K562 (cell line): ENCODE data around the gene ABCA7. TPM values are rescaled to one million over a fixed set of nuclear protein-coding genes. Genes with fewer than 3 reads are reported as not detected.

ENCODE experiments used
- ARID1B ChIP-seq: fragments of 450-650 bp; IDR thresholded peaks from 2 replicates; pipeline ENCODE4 v1.6.1; 2016; ENCODE audit warnings: antibody characterized with exemption, mild to moderate bottlenecking, inconsistent platforms
- ATF1 ChIP-seq, 2 experiments: fragments of 450-650 bp in 1 of 2; IDR thresholded peaks; 2 replicates each; pipeline ENCODE4 v1.6.1; 2016; ENCODE audit warnings: missing compliant biosample characterization in 1 of 2, missing genetic modification characterization in 1 of 2
- CBFA2T2 ChIP-seq: fragments of 450-650 bp; conservative IDR thresholded peaks from 2 replicates; pipeline ENCODE4 v1.6.1; 2017; ENCODE audit warnings: mild to moderate bottlenecking
- CBX2 ChIP-seq: fragments of 200-600 bp; sonication (generic); IDR thresholded peaks from one replicate; pipeline ENCODE4 v1.6.1; 2012; ENCODE audit warnings: mild to moderate bottlenecking, low read length, inconsistent platforms; ENCODE audit not compliant: insufficient read depth, poor library complexity, severe bottlenecking
- CXXC5 ChIP-seq: fragments of 250-450 bp; sonication (Bioruptor Pico); IDR thresholded peaks from 2 replicates; pipeline ENCODE4 v1.8.0; 2022; ENCODE audit warnings: inconsistent platforms, mild to moderate bottlenecking, moderate library complexity
- FOXK1 ChIP-seq: sonication (generic); formaldehyde crosslinking; IDR thresholded peaks from 2 replicates; pipeline ENCODE4 v1.8.0; 2022; ENCODE audit warnings: missing genetic modification reagents, mild to moderate bottlenecking, borderline replicate concordance
- HDAC1 ChIP-seq, 2 experiments: fragments of 450-650 bp; IDR thresholded peaks; 2 replicates each; pipeline ENCODE4 v1.6.1; 2016 to 2017; ENCODE audit warnings: inconsistent platforms in 1 of 2, mild to moderate bottlenecking in 1 of 2, moderate library complexity in 1 of 2
- MAZ ChIP-seq, 2 experiments: fragments of 450-650 bp in 1 of 2; sonication (generic) in 1 of 2; formaldehyde crosslinking; IDR thresholded peaks in 1 of 2; conservative IDR thresholded peaks in 1 of 2; 2 replicates each; pipeline versions ENCODE4 v1.4.0 to v1.5.0; 2020; ENCODE audit warnings: mild to moderate bottlenecking in 1 of 2, missing genetic modification reagents in 1 of 2
- MYC ChIP-seq, 2 experiments: fragments of 250-450 bp in 1 of 2; sonication (Bioruptor Pico) in 1 of 2; IDR thresholded peaks; 2 replicates each; pipeline versions ENCODE4 v1.5.1 to v1.6.1; 2012 to 2021; ENCODE audit warnings: low read depth in 2 of 2, borderline replicate concordance in 1 of 2, improper control_type of control experiment in 1 of 2, low read length in 1 of 2, mild to moderate bottlenecking in 1 of 2, moderate library complexity in 1 of 2
- PCBP1 ChIP-seq: fragments of 200-400 bp; formaldehyde crosslinking; IDR thresholded peaks from 2 replicates; pipeline ENCODE4 v1.6.1; 2018; ENCODE audit warnings: mild to moderate bottlenecking, low read depth, low read length; ENCODE audit not compliant: poor library complexity, severe bottlenecking
- PRPF4 ChIP-seq: fragments of 200-400 bp; formaldehyde crosslinking; IDR thresholded peaks from one replicate; pipeline ENCODE4 v1.6.1; 2017; ENCODE audit warnings: low read length, low read depth, mild to moderate bottlenecking; ENCODE audit not compliant: insufficient read depth, poor library complexity, severe bottlenecking
- RAD21 ChIP-seq, 2 experiments: fragments of 250-450 bp in 1 of 2; fragments of 450-650 bp in 1 of 2; sonication (Bioruptor Pico) in 1 of 2; formaldehyde crosslinking in 1 of 2; IDR thresholded peaks in 1 of 2; conservative IDR thresholded peaks in 1 of 2; 2 replicates each; pipeline versions ENCODE4 v1.4.0 to v1.8.0; 2020 to 2022; ENCODE audit warnings: mild to moderate bottlenecking in 2 of 2, moderate library complexity in 1 of 2
- RBFOX2 ChIP-seq: fragments of 200-400 bp; formaldehyde crosslinking; IDR thresholded peaks from 2 replicates; pipeline ENCODE4 v1.6.1; 2017; ENCODE audit warnings: low read depth, mild to moderate bottlenecking, low read length, moderate library complexity
- TCF3 ChIP-seq: sonication (generic); formaldehyde crosslinking; IDR thresholded peaks from 2 replicates; pipeline ENCODE4 v1.4.0; 2020; ENCODE audit warnings: mild to moderate bottlenecking, missing genetic modification reagents
- TGIF2 ChIP-seq: sonication (generic); formaldehyde crosslinking; IDR thresholded peaks from 2 replicates; pipeline ENCODE4 v1.8.1; 2022; ENCODE audit warnings: mild to moderate bottlenecking, missing genetic modification reagents, moderate library complexity
- TRIM28 ChIP-seq: fragments of 450-650 bp; IDR thresholded peaks from 2 replicates; pipeline ENCODE4 v1.6.1; 2017
- ZNF239 ChIP-seq: fragments of 250-450 bp; sonication (Bioruptor Pico); IDR thresholded peaks from 2 replicates; pipeline ENCODE4 v1.4.0; 2020; ENCODE audit warnings: mild to moderate bottlenecking
- ZNF347 ChIP-seq: fragments of 450-650 bp; formaldehyde crosslinking; IDR thresholded peaks from 2 replicates; pipeline ENCODE4 v1.4.0; 2020; ENCODE audit warnings: low read depth, mild to moderate bottlenecking, moderate library complexity
- ZNF551 ChIP-seq: fragments of 250-450 bp; sonication (Bioruptor Pico); IDR thresholded peaks from 2 replicates; pipeline ENCODE4 v1.5.0; 2021; ENCODE audit warnings: mild to moderate bottlenecking, moderate library complexity
- polyA plus RNA-seq, 8 experiments: library from polyadenylated mRNA; depleted of rRNA in 4 of 8; stranded (reverse) in 5 of 8; unstranded in 3 of 8; fragments of >200 nt; fragmentation: Nextera tagmentation in 2 of 8; fragmentation: Illumina TruSeq in 1 of 8; extraction: Ambion mirVana in 2 of 8; extraction: Trizol in 1 of 8; gene quantifications; 2 replicates each; pipeline versions ENCODE4 v1.2.1 to v1.2.3, GENCODE V29; 2011 to 2014; ENCODE audit warnings: inconsistent platforms in 1 of 8, missing spikeins in 1 of 8
- total RNA-seq, 7 experiments: library from RNA; depleted of rRNA in 6 of 7; stranded (reverse); fragments of >200 nt in 6 of 7; fragmentation: Illumina TruSeq in 2 of 7; extraction: Trizol in 2 of 7; gene quantifications; 2 replicates each; pipeline versions ENCODE4 v1.2.1 to v1.2.3, GENCODE V29; 2011 to 2021; ENCODE audit warnings: low replicate concordance in 1 of 7
- TF ChIP-seq, protein P1 (sequence below): fragments of 250-450 bp; sonication (Bioruptor Pico); IDR thresholded peaks from 2 replicates; pipeline ENCODE4 v1.5.0; 2021; ENCODE audit warnings: mild to moderate bottlenecking, borderline replicate concordance
- TF ChIP-seq, protein P2 (sequence below): sonication (generic); formaldehyde crosslinking; IDR thresholded peaks from 2 replicates; pipeline ENCODE4 v1.8.1; 2023; ENCODE audit warnings: mild to moderate bottlenecking, missing genetic modification reagents
- TF ChIP-seq, protein P3 (sequence below): sonication (generic); formaldehyde crosslinking; IDR thresholded peaks from 2 replicates; pipeline ENCODE4 v1.5.0; 2020; ENCODE audit warnings: missing genetic modification reagents

ABCA7 gene
- total and polyA plus RNA-seq, 9 of the 15 experiments (the other 6 are each of a cell fraction or from before 2014, with no cell fraction given), result 2.3 to 96.1 (median 31.2) TPM

DNA sequence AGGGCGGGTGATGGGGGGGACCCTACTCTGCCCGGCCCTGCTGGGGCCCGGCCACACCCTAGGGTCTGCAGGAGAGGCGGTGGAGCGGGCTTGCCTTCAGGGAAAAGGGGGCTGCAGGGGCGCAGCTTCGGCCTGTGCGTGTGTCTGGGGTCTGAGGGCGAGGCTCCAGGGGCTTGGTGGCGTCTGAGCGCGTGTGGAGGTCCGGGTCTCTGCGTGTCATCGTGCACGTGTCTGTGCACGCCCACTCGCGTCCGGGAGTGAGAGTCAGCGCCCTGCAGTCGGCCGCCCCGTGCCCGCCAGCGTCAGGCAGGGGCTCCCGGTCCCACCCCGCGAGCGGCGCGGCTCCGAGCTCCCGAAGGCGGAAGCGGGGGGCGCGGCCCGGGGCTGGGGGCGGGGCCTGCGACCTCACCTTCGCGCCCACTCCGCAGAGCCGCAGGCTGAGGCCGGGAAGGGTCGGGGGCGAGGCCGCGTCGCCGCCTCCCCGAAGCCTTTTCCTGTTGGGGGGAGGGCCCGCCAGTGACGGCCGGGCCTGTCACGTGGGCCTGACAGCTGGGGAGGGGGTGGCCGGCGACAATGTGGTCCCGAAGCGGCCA is 26.9 kb downstream of the ABCA7 start, which contains the start of gene ARHGAP45 (continued):
- peak in 1 of 2 experiments; percentile 50; a peak in 1 of 4 replicates for TF ChIP-seq MAZ (CRISPR knock-in tag; conservative IDR thresholded peaks at IDR 0.05 in 1 of 2, IDR thresholded peaks at IDR 0.05 in 1 of 2)
- TF ChIP-seq RAD21 (CRISPR knock-in tag; conservative IDR thresholded peaks at IDR 0.05 in 1 of 2, IDR thresholded peaks at IDR 0.05 in 1 of 2), result no peak
- TF ChIP-seq, protein P1, sequence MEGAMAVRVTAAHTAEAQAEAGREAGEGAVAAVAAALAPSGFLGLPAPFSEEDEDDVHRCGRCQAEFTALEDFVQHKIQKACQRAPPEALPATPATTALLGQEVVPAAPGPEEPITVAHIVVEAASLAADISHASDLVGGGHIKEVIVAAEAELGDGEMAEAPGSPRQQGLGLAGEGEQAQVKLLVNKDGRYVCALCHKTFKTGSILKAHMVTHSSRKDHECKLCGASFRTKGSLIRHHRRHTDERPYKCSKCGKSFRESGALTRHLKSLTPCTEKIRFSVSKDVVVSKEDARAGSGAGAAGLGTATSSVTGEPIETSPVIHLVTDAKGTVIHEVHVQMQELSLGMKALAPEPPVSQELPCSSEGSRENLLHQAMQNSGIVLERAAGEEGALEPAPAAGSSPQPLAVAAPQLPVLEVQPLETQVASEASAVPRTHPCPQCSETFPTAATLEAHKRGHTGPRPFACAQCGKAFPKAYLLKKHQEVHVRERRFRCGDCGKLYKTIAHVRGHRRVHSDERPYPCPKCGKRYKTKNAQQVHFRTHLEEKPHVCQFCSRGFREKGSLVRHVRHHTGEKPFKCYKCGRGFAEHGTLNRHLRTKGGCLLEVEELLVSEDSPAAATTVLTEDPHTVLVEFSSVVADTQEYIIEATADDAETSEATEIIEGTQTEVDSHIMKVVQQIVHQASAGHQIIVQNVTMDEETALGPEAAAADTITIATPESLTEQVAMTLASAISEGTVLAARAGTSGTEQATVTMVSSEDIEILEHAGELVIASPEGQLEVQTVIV (CRISPR knock-in tag), result no peak
- TF ChIP-seq MYC (IDR thresholded peaks at IDR 0.05; ENCODE audit: low read depth, low read length), result no peak
- TF ChIP-seq MYC (CRISPR knock-in tag; IDR thresholded peaks at IDR 0.05; ENCODE audit: borderline replicate concordance, low read depth), result no peak
- no peak for TF ChIP-seq FOXK1 (CRISPR knock-in tag)
- TF ChIP-seq, protein P2, sequence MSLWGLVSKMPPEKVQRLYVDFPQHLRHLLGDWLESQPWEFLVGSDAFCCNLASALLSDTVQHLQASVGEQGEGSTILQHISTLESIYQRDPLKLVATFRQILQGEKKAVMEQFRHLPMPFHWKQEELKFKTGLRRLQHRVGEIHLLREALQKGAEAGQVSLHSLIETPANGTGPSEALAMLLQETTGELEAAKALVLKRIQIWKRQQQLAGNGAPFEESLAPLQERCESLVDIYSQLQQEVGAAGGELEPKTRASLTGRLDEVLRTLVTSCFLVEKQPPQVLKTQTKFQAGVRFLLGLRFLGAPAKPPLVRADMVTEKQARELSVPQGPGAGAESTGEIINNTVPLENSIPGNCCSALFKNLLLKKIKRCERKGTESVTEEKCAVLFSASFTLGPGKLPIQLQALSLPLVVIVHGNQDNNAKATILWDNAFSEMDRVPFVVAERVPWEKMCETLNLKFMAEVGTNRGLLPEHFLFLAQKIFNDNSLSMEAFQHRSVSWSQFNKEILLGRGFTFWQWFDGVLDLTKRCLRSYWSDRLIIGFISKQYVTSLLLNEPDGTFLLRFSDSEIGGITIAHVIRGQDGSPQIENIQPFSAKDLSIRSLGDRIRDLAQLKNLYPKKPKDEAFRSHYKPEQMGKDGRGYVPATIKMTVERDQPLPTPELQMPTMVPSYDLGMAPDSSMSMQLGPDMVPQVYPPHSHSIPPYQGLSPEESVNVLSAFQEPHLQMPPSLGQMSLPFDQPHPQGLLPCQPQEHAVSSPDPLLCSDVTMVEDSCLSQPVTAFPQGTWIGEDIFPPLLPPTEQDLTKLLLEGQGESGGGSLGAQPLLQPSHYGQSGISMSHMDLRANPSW (CRISPR knock-in tag), result no peak
- 0 out of 2 replicates have a peak, but pooled peaks have one; percentile 17 for TF ChIP-seq TGIF2 (CRISPR knock-in tag)
- 0 out of 2 replicates have a peak, but pooled peaks have one; percentile 26 for TF ChIP-seq CBFA2T2
- TF ChIP-seq CBX2, result no peak
- TF ChIP-seq ZNF551 (CRISPR knock-in tag), result no peak
- TF ChIP-seq ATF1 (CRISPR knock-in tag; IDR thresholded peaks at IDR 0.05), result no peak
- TF ChIP-seq ATF1 (tag; IDR thresholded peaks at IDR 0.05), result 0 out of 2 replicates have a peak, but pooled peaks have one; percentile 14
- TF ChIP-seq RBFOX2, result peak; percentile 39
- peak; percentile 61 for TF ChIP-seq CXXC5 (CRISPR knock-in tag)
- TF ChIP-seq TRIM28, result no peak
- no peak for TF ChIP-seq ZNF347 (CRISPR knock-in tag)
- TF ChIP-seq, protein P3, sequence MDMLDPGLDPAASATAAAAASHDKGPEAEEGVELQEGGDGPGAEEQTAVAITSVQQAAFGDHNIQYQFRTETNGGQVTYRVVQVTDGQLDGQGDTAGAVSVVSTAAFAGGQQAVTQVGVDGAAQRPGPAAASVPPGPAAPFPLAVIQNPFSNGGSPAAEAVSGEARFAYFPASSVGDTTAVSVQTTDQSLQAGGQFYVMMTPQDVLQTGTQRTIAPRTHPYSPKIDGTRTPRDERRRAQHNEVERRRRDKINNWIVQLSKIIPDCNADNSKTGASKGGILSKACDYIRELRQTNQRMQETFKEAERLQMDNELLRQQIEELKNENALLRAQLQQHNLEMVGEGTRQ (CRISPR knock-in tag), result peak; percentile 84
- peak in 1 of 2 experiments; percentile 55; a peak in 1 of 4 replicates for TF ChIP-seq HDAC1 (IDR thresholded peaks at IDR 0.05)
- TF ChIP-seq PCBP1, result peak; percentile 16
- TF ChIP-seq TCF3 (CRISPR knock-in tag), result no peak
- TF ChIP-seq ARID1B, result no peak
- TF ChIP-seq PRPF4, result no peak
- TF ChIP-seq ZNF239, result no peak
